Spleen (tissue), 11 donors: ENCODE data around the gene HOXD4. TPM values are rescaled to one million over a fixed set of nuclear protein-coding genes. Genes with fewer than 3 reads are reported as not detected.
A peak's percentile ranks its signal among the peaks of the same experiment; 100 is the strongest.

ENCODE experiments used
- DNase-seq: peaks from one replicate; pipeline ENCODE4 v3.0.0-alpha.2; 2020
- H3K27ac ChIP-seq, 8 donors: fragments of 200-600 bp; sonication (generic) in 7 of 8; 1 replicate in 4 of 8; 2 replicates in 4 of 8; pipeline versions ENCODE4 v1.5.0 to v1.8.0; 2016 to 2021; ENCODE audit warnings: inconsistent platforms in 4 of 8, mild to moderate bottlenecking in 4 of 8, moderate library complexity in 1 of 8
- H3K27me3 ChIP-seq, 7 donors: fragments of 200-600 bp; sonication (generic) in 6 of 7; replicated peaks in 1 of 7; 1 replicate in 4 of 7; 2 replicates in 3 of 7; pipeline versions ENCODE4 v1.5.0 to v1.8.0; 2016 to 2021; ENCODE audit warnings: inconsistent platforms in 3 of 7, mild to moderate bottlenecking in 1 of 7
- H3K36me3 ChIP-seq, 6 donors: fragments of 200-600 bp; sonication (generic) in 5 of 6; 1 replicate in 4 of 6; 2 replicates in 2 of 6; pipeline versions ENCODE4 v1.5.0 to v1.8.0; 2016 to 2021; ENCODE audit warnings: inconsistent platforms in 2 of 6
- H3K4me1 ChIP-seq, 6 donors: fragments of 200-600 bp; sonication (generic) in 5 of 6; 1 replicate in 3 of 6; 2 replicates in 3 of 6; pipeline versions ENCODE4 v1.5.0 to v1.8.0; 2016 to 2021; ENCODE audit warnings: inconsistent platforms in 3 of 6
- H3K4me3 ChIP-seq, 8 donors: fragments of 200-600 bp; sonication (generic) in 7 of 8; 1 replicate in 4 of 8; 2 replicates in 4 of 8; pipeline versions ENCODE4 v1.5.0 to v1.8.0; 2016 to 2021; ENCODE audit warnings: inconsistent platforms in 4 of 8, mild to moderate bottlenecking in 4 of 8, moderate library complexity in 2 of 8
- H3K9me3 ChIP-seq, 8 donors: fragments of 200-600 bp; sonication (generic) in 7 of 8; 1 replicate in 4 of 8; 2 replicates in 4 of 8; pipeline versions ENCODE4 v1.5.0 to v1.8.0; 2016 to 2021; ENCODE audit warnings: inconsistent platforms in 4 of 8
- POLR2A ChIP-seq, 3 donors: fragments of 450-650 bp; IDR thresholded peaks; one replicate each; pipeline ENCODE4 v1.5.1; 2017; ENCODE audit warnings: antibody characterized with exemption in 3 of 3, mild to moderate bottlenecking in 1 of 3
- POLR2AphosphoS5 ChIP-seq, 3 donors: sonication (generic); formaldehyde crosslinking; IDR thresholded peaks; one replicate each; pipeline ENCODE4 v1.5.1; 2017; ENCODE audit warnings: antibody characterized with exemption in 3 of 3
- WGBS, 5 donors: extraction: QIAGEN DNeasy Blood & Tissue Kit in 3 of 5; methylation state at CpG; one replicate each; pipeline versions ENCODE4 v1.1.5 to v1.1.7; 2013 to 2018; 5-methylcytosine and 5-hydroxymethylcytosine counted together
- intact Hi-C: fragments of 100-400 bp; cut with DNase I; formaldehyde crosslinking; loops from one replicate; pipeline ENCODE4 v1.15.0; 2023; ENCODE audit warnings: low total_unique reads
- polyA plus RNA-seq, 3 donors: library from polyadenylated mRNA; stranded (reverse); fragments of 200-250 nt; gene quantifications; one replicate each; pipeline ENCODE4 v1.2.1, GENCODE V29; 2013
- total RNA-seq, 7 donors: library from RNA; depleted of rRNA in 3 of 7; stranded (reverse); fragments of >200 nt in 3 of 7; fragmentation: NEBNext Ultra II Directional in 4 of 7; extraction: Animal tissue kit (Norgen Biotek cat#: 25700) in 4 of 7; gene quantifications; one replicate each; pipeline versions ENCODE4 v1.1.0 to v1.2.1, GENCODE V29; 2016 to 2021
- TF ChIP-seq, protein P1 (sequence below), 11 experiments: fragments of 200-600 bp in 7 of 11; fragments of 450-650 bp in 4 of 11; sonication (generic) in 4 of 11; IDR thresholded peaks in 8 of 11; conservative IDR thresholded peaks in 3 of 11; 1 replicate in 7 of 11; 2 replicates in 4 of 11; pipeline versions ENCODE4 v1.4.0 to v1.8.0; 2016 to 2021; ENCODE audit warnings: antibody characterized with exemption in 11 of 11, inconsistent platforms in 4 of 11, mild to moderate bottlenecking in 1 of 11
- donor health status: healthy with polysubstance abuse.
- donor health status: DM: no; HTN: no; CAD: no; lungs with moderate emphysema.
- donor health status: DM: no; HTN: no; CAD: no.
- donor health status: Bipolar disorder and iron deficiency.
- donor health status: healthy.
- donor health status: DM: no; HTN: no; CAD: no.
- donor health status: DM: yes; HTN: yes; CAD: no.

HOXD4 gene
- total and polyA plus RNA-seq, 10 donors: 0.88 to 9.8 (median 6.5) TPM

DNA sequence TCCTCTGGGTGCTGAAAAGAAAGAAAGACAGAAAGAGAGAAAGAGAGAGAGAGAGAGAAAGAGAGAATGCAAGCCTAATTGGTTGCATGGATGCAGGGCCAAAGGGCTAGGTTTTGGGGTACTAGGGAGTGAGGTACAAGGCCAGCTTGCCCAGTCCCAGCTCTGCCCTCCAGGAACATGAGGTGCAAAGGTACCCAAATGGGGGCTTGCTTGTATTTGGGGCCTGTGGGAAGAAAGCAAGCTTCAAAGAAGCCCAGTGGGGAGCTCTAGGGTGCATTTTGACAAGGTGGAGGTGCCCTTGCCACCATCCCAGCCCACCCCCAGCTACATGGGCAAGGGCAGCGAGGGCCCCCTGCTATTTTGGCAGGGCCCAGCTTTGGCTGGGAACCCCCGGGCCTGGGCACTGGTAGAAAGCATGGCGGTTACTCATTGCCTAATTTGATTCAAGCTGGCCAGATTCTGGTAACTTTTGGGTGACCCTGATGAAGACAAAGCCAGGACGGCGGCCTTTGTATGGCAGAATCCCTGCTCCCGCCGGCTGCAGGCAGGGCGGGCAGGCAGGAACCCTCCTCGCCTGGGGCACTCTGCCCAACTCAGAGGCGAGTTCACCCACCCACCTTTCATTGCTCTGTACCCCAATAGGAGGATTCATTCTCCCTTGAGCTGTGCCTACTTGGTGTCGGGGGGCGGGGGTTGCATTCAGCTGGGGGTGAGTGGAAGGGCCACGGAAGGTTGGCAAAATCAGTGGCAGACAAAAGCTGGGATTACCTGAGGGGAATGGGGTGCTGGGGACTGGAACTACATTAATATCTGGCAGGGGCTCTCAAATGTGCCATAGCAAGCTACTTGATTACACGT, 537 bp upstream of the HOXD4 start:
- TF ChIP-seq POLR2AphosphoS5 (IDR thresholded peaks at IDR 0.05): no peak
- TF ChIP-seq, protein P1, sequence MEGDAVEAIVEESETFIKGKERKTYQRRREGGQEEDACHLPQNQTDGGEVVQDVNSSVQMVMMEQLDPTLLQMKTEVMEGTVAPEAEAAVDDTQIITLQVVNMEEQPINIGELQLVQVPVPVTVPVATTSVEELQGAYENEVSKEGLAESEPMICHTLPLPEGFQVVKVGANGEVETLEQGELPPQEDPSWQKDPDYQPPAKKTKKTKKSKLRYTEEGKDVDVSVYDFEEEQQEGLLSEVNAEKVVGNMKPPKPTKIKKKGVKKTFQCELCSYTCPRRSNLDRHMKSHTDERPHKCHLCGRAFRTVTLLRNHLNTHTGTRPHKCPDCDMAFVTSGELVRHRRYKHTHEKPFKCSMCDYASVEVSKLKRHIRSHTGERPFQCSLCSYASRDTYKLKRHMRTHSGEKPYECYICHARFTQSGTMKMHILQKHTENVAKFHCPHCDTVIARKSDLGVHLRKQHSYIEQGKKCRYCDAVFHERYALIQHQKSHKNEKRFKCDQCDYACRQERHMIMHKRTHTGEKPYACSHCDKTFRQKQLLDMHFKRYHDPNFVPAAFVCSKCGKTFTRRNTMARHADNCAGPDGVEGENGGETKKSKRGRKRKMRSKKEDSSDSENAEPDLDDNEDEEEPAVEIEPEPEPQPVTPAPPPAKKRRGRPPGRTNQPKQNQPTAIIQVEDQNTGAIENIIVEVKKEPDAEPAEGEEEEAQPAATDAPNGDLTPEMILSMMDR (IDR thresholded peaks at IDR 0.05 in 8 of 11, conservative IDR thresholded peaks at IDR 0.05 in 3 of 11): no peak
- no peak for TF ChIP-seq POLR2A (IDR thresholded peaks at IDR 0.05)
- H3K36me3 ChIP-seq: no peaks in the 10 kb centered on the region
- H3K4me1 ChIP-seq: peaks cover 0 to 25% (median 7%) of the 10 kb centered on the region in 6 donors
- no peaks in the 10 kb centered on the region for H3K9me3 ChIP-seq
- 42 to 56% (median 48%) methylated on average over 11 to 14 of the region's 14 CpGs for WGBS, 5 donors
- H3K27ac ChIP-seq: no peak overlapping the region
- DNase-seq: no peak
- H3K27me3 ChIP-seq: peaks cover 0 to 100% (median 82%) of the 10 kb centered on the region in 7 donors
- H3K4me3 ChIP-seq: peak overlapping the region in 2 of 8 donors; percentile 35 to 59
- intact Hi-C loops: no loop called here

- no peak for DNase-seq
- 17 to 33% (median 22%) methylated on average over 43 to 48 of the region's 48 CpGs for WGBS, 5 donors
- TF ChIP-seq POLR2A (IDR thresholded peaks at IDR 0.05) (no peak), POLR2AphosphoS5 (IDR thresholded peaks at IDR 0.05) (no peak)
- TF ChIP-seq, protein P1 (IDR thresholded peaks at IDR 0.05 in 8 of 11, conservative IDR thresholded peaks at IDR 0.05 in 3 of 11): no peak
- peak overlapping the region in 4 of 8 donors; percentile 15 to 60 (median 56) for H3K27ac ChIP-seq
- H3K36me3 ChIP-seq: no peaks in the 10 kb centered on the region
- H3K27me3 ChIP-seq: peaks cover 3 to 100% (median 94%) of the 10 kb centered on the region in 7 donors
- H3K4me1 ChIP-seq: peaks cover 0 to 36% (median 9%) of the 10 kb centered on the region in 6 donors
- intact Hi-C loops: no loop called here
- H3K9me3 ChIP-seq: no peaks in the 10 kb centered on the region
- H3K4me3 ChIP-seq: peak overlapping the region in 5 of 8 donors; percentile 1 to 59 (median 35)
These were observed 1.2 kb downstream of the HOXD4 start for GRCh38 chr2:176152350-176153181.

DNA sequence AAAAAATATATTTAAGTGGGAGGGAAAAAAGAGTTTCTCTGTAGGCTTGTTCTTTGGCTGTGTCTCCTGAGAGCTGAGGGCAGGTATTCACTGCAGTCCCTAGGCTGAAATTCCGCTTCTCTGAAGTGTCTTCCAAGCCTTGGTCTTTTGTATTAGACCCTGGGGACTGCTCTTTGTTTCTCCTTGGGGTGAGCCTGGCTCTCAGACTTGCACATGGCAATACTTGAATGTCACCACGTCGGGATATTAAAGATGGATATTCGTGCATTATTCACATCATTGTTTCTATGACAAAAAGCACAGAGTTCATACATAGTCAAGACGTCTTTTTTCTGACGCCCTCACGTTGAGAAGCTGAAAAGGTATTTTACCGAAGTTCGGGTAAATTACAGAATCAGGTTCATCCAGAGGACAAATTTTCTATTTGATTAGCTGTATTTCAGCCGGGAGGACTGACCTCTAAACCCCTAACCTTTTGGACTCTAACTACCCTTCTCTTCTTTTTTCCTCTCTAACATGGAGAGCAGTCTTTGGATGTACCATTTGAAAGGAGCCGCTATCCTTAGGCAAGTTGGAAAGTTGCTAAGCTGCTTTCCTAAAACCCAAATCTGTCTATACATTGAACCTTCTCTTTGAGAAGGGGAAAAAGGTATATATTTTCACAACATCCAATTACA, 3.4 kb downstream of the HOXD4 start:
- Histone ChIP-seq H3K36me3 (no peaks in the 10 kb centered on the region), H3K4me1 (peaks cover 0 to 55% (median 18%) of the 10 kb centered on the region in 6 donors), H3K27ac (no peak overlapping the region), H3K4me3 (no peak overlapping the region), H3K27me3 (peaks cover 3 to 100% (median 96%) of the 10 kb centered on the region in 7 donors), H3K9me3 (no peaks in the 10 kb centered on the region)
- no peak for DNase-seq
- intact Hi-C loops: no loop called here
- WGBS, 5 donors: 49 to 51% (median 50%) methylated on average over 11 of the region's 11 CpGs
- no peak for TF ChIP-seq POLR2A (IDR thresholded peaks at IDR 0.05)
- TF ChIP-seq, protein P1 (IDR thresholded peaks at IDR 0.05 in 8 of 11, conservative IDR thresholded peaks at IDR 0.05 in 3 of 11): no peak
- no peak for TF ChIP-seq POLR2AphosphoS5 (IDR thresholded peaks at IDR 0.05)
